BE2C (cell line): ENCODE data around the gene BTBD2.

Experiments
- DNase-seq: peaks from one replicate; pipeline ENCODE4 v3.0.0-alpha.2; 2020
- H3K27me3 ChIP-seq: fragments of 250-450 bp; sonication (Bioruptor Pico); 2 replicates; pipeline ENCODE4 v1.5.1; 2020; ENCODE audit warnings: mild to moderate bottlenecking
- H3K36me3 ChIP-seq: fragments of 250-450 bp; sonication (Bioruptor Pico); 2 replicates; pipeline ENCODE4 v1.5.1; 2020; ENCODE audit warnings: mild to moderate bottlenecking
- H3K4me1 ChIP-seq: fragments of 250-450 bp; sonication (Bioruptor Pico); 2 replicates; pipeline ENCODE4 v1.5.1; 2020
- H3K4me3 ChIP-seq: 2 replicates; pipeline ENCODE4 v1.5.1; 2011; ENCODE audit warnings: low read depth, low read length
- H3K9me3 ChIP-seq: fragments of 250-450 bp; sonication (Bioruptor Pico); 2 replicates; pipeline ENCODE4 v1.5.1; 2020
- TF ChIP-seq, protein P1 (sequence below): IDR thresholded peaks from 2 replicates; pipeline ENCODE4 v1.5.1; 2012; ENCODE audit warnings: mild to moderate bottlenecking, low read depth, low read length

Gene BTBD2

GRCh38 chr19:1936430-1936829, 79.1 kb downstream of the BTBD2 start:
- TF ChIP-seq, protein P1, sequence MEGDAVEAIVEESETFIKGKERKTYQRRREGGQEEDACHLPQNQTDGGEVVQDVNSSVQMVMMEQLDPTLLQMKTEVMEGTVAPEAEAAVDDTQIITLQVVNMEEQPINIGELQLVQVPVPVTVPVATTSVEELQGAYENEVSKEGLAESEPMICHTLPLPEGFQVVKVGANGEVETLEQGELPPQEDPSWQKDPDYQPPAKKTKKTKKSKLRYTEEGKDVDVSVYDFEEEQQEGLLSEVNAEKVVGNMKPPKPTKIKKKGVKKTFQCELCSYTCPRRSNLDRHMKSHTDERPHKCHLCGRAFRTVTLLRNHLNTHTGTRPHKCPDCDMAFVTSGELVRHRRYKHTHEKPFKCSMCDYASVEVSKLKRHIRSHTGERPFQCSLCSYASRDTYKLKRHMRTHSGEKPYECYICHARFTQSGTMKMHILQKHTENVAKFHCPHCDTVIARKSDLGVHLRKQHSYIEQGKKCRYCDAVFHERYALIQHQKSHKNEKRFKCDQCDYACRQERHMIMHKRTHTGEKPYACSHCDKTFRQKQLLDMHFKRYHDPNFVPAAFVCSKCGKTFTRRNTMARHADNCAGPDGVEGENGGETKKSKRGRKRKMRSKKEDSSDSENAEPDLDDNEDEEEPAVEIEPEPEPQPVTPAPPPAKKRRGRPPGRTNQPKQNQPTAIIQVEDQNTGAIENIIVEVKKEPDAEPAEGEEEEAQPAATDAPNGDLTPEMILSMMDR, result no peak
- Histone ChIP-seq H3K9me3 (0 out of 2 replicates have a peak, but pooled peaks cover 3% of the 10 kb centered on the region), H3K27me3 (no peaks in the 10 kb centered on the region), H3K36me3 (no peaks in the 10 kb centered on the region), H3K4me1 (no peaks in the 10 kb centered on the region), H3K4me3 (no peak overlapping the region)
- DNase-seq, result no peak

DNA sequence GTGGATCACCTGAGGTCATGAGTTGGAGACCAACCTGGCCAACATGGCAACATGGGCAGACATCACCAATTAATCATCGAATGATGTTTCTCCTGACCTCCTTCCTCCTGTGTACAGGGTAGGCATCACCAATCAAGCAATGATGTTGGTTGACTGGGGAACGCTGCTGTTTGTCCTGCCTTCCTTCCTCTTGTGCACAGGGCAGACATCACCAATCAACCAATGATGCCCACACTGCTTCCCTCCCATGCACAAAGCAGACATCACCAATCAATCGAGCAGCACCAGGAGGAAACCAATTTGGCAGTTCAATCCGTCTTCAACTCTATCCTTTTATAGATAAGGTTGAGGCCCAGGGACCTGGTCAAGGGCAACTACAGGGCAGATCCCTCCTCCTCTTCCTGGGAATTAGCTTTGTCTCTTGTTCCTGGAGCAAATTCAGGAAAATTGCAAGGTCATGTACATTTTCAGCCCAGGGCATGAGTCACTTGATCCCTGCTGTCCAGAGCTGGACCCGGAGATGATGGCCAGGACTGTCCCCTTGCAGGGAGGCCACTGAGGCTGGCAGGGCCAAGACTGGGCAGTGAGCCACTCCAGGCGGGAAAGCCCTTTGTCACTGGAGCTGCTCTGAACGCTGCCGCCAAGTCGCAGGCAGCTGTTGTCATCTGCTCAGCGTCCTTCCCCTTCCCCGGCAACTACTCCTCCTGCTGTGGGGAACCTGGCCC, 79.9 kb downstream of the BTBD2 start:
- H3K4me1 ChIP-seq, result no peaks in the 10 kb centered on the region
- H3K9me3 ChIP-seq, result 0 out of 2 replicates have a peak, but pooled peaks cover 3% of the 10 kb centered on the region
- H3K27me3 ChIP-seq, result no peaks in the 10 kb centered on the region
- TF ChIP-seq, protein P1, result no peak
- no peak overlapping the region for H3K4me3 ChIP-seq
- no peak for DNase-seq
- H3K36me3 ChIP-seq, result no peaks in the 10 kb centered on the region
